ENCODE data around the gene FFAR4.

DNA sequence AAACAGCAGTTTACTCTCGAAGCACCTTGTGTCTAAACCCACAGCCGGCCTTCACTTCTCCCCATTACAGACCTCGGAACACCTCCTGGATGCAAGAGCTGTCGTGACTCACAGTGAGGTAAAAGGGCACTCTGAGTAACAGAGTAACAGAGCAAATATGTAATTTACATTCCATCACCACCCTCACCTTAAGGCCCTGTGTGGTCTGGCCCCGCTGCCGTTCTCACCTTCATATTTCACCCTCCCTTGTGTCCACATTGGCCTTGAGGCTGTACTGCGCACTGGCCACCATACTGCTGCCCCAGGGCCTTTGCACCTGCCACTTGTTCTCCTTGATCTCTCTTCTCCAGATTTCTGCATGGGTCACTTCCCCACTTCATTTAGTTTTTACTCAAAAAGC is 12.6 kb downstream of the FFAR4 start:
- no peak for TF ChIP-seq EZH2phosphoT487 (IDR thresholded peaks at IDR 0.05)
- TF ChIP-seq, protein P1, sequence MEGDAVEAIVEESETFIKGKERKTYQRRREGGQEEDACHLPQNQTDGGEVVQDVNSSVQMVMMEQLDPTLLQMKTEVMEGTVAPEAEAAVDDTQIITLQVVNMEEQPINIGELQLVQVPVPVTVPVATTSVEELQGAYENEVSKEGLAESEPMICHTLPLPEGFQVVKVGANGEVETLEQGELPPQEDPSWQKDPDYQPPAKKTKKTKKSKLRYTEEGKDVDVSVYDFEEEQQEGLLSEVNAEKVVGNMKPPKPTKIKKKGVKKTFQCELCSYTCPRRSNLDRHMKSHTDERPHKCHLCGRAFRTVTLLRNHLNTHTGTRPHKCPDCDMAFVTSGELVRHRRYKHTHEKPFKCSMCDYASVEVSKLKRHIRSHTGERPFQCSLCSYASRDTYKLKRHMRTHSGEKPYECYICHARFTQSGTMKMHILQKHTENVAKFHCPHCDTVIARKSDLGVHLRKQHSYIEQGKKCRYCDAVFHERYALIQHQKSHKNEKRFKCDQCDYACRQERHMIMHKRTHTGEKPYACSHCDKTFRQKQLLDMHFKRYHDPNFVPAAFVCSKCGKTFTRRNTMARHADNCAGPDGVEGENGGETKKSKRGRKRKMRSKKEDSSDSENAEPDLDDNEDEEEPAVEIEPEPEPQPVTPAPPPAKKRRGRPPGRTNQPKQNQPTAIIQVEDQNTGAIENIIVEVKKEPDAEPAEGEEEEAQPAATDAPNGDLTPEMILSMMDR (IDR thresholded peaks at IDR 0.05): no peak
